Renal cortical epithelial cell (primary cell): ENCODE results near the gene FOXF1. TPM values are rescaled to one million over a fixed set of nuclear protein-coding genes. Genes with fewer than 3 reads are reported as not detected.

Experiments used
- DNase-seq: peaks from one replicate; pipeline ENCODE4 v3.0.0-alpha.2; 2011; ENCODE audit warnings: low read depth
- total RNA-seq: library from RNA; depleted of rRNA; stranded (reverse); fragments of >200 nt; gene quantifications from 2 replicates; pipeline ENCODE4 v1.2.3, GENCODE V29; 2014

The FOXF1 gene
- not detected in 2 replicates for total RNA-seq

DNA sequence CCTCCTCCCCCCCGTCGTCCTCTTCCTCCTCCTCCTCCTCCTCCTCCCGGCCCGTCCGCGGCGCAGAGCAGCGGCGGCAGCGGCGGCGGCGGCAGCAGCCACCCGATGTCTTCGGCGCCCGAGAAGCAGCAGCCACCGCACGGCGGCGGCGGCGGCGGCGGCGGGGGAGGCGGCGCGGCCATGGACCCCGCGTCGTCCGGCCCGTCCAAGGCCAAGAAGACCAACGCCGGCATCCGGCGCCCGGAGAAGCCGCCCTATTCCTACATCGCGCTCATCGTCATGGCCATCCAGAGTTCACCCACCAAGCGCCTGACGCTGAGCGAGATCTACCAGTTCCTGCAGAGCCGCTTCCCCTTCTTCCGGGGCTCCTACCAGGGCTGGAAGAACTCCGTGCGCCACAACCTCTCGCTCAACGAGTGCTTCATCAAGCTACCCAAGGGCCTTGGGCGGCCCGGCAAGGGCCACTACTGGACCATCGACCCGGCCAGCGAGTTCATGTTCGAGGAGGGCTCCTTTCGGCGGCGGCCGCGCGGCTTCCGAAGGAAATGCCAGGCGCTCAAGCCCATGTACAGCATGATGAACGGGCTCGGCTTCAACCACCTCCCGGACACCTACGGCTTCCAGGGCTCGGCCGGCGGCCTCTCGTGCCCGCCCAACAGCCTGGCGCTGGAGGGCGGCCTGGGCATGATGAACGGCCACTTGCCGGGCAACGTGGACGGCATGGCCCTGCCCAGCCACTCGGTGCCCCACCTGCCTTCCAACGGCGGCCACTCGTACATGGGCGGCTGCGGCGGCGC is at the start of gene FOXF1:
FOXF1 (plus strand) TSS at position 63 of the 797 bp plus-strand sequence; CDS start at position 106, 43 bp downstream.
- no peak for DNase-seq

- DNase-seq = no peak
Observed at GRCh38 chr16:86461037-86461436, 49.3 kb upstream of the FOXF1 start.

DNA sequence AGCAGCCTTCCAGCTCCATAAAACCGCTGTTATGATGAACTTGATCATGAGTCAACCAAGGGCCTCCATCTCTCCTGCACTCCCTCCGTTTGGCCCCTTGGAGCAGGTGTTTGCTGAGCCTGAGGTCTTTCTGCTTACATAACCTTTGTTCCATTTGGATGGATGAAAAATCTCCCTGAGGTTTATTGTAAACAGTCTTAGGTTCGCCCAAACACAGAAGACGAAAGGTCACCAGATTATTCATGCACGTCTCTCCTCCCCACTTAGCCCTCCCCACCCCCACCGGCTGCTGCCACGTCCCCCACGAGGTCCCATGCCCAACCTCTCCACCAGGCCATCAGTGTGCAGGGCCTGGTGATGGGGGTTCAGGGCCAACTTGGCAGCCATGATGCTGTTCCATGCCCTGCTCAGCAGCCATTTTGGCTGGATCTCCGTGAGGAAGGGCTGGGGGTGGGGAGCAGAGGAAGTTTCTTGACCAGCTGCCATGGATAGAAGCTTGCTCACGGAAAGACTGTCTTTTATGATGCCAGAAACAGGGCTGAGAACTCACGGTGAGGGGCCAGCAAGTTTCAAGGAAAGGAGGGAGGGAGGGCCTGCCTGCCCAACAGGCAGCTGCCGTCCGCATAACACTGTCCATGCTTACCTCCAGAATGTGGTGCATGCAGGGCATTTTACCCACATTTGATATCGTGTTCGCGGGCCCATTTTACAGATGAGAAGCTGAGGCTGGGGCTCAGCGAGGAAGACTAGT is 47.8 kb upstream of the FOXF1 start:
- DNase-seq = no peak

DNA sequence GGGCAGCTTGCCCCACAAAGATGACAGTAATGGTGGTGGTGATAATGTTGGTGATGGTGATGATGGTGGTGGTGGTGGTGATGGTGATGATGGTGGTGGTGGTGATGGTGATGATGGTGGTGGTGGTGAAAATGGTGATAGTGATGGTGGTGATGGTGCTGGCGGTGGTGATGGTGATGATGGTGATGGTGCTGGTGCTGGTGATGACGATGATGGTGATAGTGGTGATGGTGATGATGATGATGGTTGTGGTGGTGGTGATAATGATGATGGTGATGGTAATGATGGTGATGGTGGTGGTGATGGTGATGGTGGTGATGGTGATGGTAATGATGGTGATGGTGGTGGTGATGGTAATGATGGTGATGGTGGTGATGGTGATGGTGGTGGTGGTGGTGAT is 46.3 kb upstream of the FOXF1 start:
- no peak for DNase-seq

DNA sequence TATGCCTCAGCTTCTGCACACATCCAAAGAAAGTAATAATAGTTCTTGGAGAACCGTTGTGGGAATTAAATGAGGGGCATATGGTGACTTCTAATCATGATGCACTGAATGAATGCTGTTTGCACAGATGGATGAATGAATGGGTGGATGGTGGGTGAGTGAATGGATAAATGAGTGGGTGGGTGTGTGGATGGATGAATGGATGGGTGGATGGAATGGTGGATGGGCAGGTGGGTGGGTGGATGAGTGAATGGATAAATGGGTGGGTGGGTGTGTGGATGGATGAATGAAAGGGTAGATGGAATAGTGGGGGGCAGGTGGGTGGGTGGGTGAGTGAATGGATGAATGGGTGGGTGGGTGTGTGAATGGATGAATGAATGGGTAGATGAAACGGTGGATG is 44.9 kb upstream of the FOXF1 start:
- DNase-seq = no peak

- no peak for DNase-seq
Observed at GRCh38 chr16:86466696-86467406, 43.5 kb upstream of the FOXF1 start.

- DNase-seq = no peak
Observed at GRCh38 chr16:86467490-86467889, 42.8 kb upstream of the FOXF1 start.

- no peak for DNase-seq
Observed at GRCh38 chr16:86470964-86471363, 39.4 kb upstream of the FOXF1 start.

- no peak for DNase-seq
Observed at GRCh38 chr16:86471896-86472295, 38.4 kb upstream of the FOXF1 start.

- DNase-seq = no peak
Observed at GRCh38 chr16:86472366-86472765, 38.0 kb upstream of the FOXF1 start.

- no peak for DNase-seq
Observed at GRCh38 chr16:86476956-86477534, 33.3 kb upstream of the FOXF1 start.

GRCh38 chr16:86477642-86478041 is 32.7 kb upstream of the FOXF1 start:
- DNase-seq = no peak

DNA sequence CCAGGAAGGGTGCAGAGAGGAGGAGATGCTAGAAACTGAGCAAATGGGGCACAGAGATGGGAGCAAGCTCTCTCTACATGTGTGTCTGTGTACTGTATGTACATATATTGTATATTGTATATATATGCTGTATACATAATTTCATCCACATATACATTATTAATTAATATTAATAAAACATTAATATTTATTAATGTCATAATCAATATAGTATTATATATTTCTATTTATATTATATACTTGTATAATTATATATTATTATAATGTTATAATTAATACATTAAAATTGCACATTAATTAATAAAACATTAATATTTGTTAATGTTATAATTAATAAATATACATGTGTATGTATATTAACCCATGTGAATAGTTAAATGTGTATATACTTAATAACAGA is 31.5 kb upstream of the FOXF1 start:
- no peak for DNase-seq

DNA sequence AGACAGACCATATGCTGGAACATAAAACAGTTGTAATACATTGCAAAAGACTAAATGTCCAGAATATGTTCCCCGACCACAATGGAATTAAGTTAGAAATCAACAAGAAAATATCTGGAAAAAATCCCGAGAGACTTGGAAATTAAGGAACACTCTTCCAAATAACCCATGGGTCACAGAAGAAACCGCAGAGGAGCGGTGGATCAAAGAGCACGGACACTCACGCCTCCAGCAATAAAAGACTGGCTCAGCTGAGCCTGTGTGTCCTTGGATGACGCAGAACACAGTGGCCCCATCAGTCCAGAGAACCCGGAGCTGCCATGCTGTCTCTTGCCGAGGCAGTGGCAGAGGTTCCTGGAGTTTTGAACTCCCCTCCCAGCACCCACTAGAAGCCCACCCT is 30.9 kb upstream of the FOXF1 start:
- no peak for DNase-seq

- DNase-seq = no peak
Observed at GRCh38 chr16:86480444-86480843, 29.9 kb upstream of the FOXF1 start.

DNA sequence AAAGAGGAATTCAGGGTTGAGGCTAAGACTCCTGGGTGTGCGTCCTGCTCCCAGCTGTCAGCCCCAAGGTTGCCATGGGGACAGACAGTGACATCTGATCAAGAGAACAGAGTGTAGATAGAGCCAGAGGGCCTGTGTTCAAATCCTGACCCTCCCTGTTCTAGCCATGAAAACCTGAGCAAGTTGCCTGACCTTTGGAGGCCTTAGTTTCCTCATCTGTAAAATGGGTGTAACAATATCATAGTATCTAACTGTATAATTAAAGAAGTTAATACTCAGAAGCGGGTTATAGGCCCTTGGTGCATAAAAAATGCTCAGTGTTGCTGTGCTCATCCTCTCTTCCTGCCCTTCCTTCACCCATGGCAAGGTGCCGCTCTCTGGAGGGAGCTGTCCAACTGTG is 28.7 kb upstream of the FOXF1 start:
- no peak for DNase-seq

GRCh38 chr16:86484240-86484639 is 26.1 kb upstream of the FOXF1 start:
- DNase-seq = no peak

DNA sequence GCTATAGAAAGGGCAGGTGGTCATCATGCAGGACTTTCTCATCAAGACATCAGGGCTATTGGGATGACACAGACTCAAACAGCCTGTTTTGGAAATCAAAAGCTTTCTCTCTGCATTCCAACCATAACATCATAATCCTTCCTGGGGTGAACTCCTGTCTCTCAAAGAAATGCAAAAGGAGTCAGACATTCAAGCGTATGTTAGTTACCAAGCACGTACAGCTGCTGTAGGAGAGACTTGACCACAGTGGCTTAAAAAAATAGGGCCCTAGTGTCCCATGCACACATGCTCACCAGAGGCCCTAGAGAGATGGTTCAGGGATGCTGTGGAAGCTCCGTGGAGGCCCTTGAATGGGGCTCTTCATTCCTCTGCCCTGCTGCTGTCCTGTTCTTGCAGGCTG is 24.6 kb upstream of the FOXF1 start:
- DNase-seq = no peak

DNA sequence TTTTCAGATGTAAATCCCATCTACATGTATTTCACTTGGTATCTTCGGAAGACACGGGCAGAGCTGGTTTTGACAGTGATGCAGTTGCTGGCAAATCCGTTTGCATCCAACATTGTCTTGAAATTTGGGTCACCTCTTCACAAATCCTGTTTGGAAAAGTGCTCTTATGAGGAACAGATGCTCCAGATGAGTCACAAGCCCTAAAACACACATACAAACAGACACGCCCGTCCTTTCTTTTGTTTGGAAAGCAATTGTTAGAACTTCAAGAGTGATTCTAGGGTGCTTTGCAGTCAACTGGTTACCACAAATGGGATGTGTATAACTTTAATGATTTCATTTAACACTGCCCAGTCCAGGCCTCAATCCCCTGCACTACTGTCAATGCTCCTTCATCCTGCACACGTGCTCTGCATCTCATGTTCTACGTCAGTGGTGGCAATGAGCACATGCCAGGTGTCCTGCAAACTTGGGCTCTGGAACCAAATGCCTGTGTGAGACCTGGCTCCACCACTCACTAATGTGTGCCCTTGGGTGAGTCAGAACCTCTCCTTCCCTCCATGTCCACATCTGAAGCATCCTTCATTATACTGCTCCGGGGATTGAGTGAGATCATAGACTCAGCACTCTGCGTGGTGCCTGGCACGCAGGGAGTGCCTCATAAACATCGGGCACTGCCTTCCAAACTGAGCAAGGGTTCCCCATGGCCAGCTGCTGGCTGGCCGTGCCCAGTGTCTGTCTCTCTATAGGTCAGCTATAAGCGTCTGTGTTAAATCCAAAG is 19.3 kb upstream of the FOXF1 start:
- no peak for DNase-seq

GRCh38 chr16:86491640-86492023 is 18.7 kb upstream of the FOXF1 start:
- no peak for DNase-seq

- no peak for DNase-seq
Observed at GRCh38 chr16:86492267-86492960, 17.9 kb upstream of the FOXF1 start.
